ENCODE measurements around the gene CDC42EP2.
A peak's percentile ranks its signal among the peaks of the same experiment; 100 is the strongest.

CDC42EP2 gene

GRCh38 chr11:65314501-65315203, at the start of gene CDC42EP2:
Gene CDC42EP2, plus strand, starts transcription at chr11:65314866. Its CDS starts 6,033 bp downstream, at chr11:65320899.
- peak; percentile 70 for DNase-seq

GRCh38 chr11:65266210-65266609, 48.5 kb upstream of the CDC42EP2 start:
- DNase-seq, result no peak

GRCh38 chr11:65274735-65275682, 39.7 kb upstream of the CDC42EP2 start:
- DNase-seq, result peak; percentile 83

- DNase-seq, result no peak
These were observed 38.8 kb upstream of the CDC42EP2 start for GRCh38 chr11:65275906-65276305.

GRCh38 chr11:65277631-65278277, 36.9 kb upstream of the CDC42EP2 start:
- no peak for DNase-seq

GRCh38 chr11:65278356-65278755, 36.3 kb upstream of the CDC42EP2 start:
- peak; percentile 41 for DNase-seq

GRCh38 chr11:65279279-65279678, 35.4 kb upstream of the CDC42EP2 start:
- no peak for DNase-seq

GRCh38 chr11:65279741-65280440, 34.8 kb upstream of the CDC42EP2 start:
- peak; percentile 95 for DNase-seq

- no peak for DNase-seq
These were observed 34.0 kb upstream of the CDC42EP2 start for GRCh38 chr11:65280646-65281045.

GRCh38 chr11:65286686-65287085, 28.0 kb upstream of the CDC42EP2 start:
- no peak for DNase-seq

- DNase-seq, result no peak
These were observed 27.1 kb upstream of the CDC42EP2 start for GRCh38 chr11:65287601-65288000.

- no peak for DNase-seq
These were observed 25.7 kb upstream of the CDC42EP2 start for GRCh38 chr11:65288706-65289536.

GRCh38 chr11:65290448-65291165, 24.1 kb upstream of the CDC42EP2 start:
- peak; percentile 98 for DNase-seq

GRCh38 chr11:65291613-65292012, 23.1 kb upstream of the CDC42EP2 start:
- peak; percentile 74 for DNase-seq

- no peak for DNase-seq
These were observed 21.8 kb upstream of the CDC42EP2 start for GRCh38 chr11:65292890-65293289.

GRCh38 chr11:65293909-65294381, 20.7 kb upstream of the CDC42EP2 start:
- DNase-seq, result no peak

GRCh38 chr11:65295001-65295400, 19.7 kb upstream of the CDC42EP2 start:
- no peak for DNase-seq

- no peak for DNase-seq
These were observed 18.9 kb upstream of the CDC42EP2 start for GRCh38 chr11:65295571-65296341.

- no peak for DNase-seq
These were observed 17.5 kb upstream of the CDC42EP2 start for GRCh38 chr11:65297026-65297672.

GRCh38 chr11:65298131-65298535, 16.5 kb upstream of the CDC42EP2 start:
- DNase-seq, result no peak

Measured in fibroblast of skin of right quadriceps (primary cell).